Stimulated activated CD8-positive, alpha-beta memory T cell treated with anti-CD3 and anti-CD28 coated beads, Interleukin-12 subunit alpha, Interleukin-12 subunit beta, amount 100 ng/mL, for 24 hours (primary cell): Measurements from ENCODE around the gene MAP7.
"Not testable (repeated sequence)": the region's sequence is repeated elsewhere in the genome, so short reads cannot be mapped to it uniquely, and the experiment has no call there.

ENCODE experiments used
- DNase-seq: peaks from one replicate; pipeline ENCODE4 v3.0.0-alpha.2; 2020; ENCODE audit errors: extremely low read depth

Gene MAP7

DNA sequence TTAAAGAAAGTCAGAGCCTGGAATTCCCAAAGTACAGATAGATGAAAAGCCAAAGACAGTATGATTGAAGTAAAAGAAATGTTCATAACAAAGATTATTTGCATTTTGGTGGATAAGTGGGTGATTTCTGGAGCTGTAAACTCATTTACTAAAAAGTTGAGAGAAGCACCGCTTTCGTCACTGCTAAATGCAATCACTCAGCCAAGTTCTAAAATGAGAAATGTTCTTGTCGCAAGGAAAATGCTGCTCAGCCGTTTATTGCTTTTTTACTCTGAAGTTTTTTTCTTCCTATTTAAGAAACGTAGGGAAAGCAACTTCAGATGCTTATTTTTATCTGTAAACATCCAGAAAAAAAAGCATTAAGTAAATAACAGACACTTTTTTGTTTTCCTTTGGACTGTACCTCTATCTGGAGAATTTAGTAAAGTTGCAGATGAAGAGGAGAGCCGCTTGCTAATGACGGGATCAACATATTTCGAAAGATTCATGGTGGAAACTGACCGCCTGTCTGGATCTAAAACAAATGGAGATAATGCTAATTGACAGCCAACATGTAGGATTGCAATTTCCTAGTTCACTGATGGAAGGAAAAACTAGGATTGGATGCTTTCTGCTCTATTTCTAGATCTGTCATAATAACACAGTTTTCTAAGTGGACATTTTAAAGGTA lies 166.8 kb downstream of the MAP7 start:
- DNase-seq = no peak

DNA sequence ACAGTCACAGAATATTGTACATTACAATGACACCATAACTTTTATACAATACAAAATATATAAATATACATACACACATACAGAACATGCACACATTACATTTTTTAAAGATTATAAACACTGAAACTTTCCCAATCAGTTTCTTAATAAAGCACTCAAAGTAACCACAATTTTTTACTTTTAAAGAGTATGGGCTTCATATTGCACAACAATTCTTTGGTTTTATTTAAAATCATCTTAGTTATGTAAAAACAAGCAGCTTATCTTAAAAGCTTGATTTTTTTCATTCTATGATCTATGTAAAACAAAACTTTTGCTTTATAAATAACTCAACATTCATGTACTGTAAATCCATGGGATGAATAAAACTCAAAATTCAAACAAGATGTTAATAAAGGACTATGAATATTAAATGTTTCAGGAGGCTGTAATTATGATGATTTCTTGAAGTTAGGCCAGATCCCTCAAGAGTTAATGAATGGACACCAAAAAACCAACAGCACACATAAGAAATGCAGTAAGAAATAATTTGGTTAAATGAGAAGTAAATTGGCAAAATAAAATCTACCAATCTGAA lies 167.5 kb downstream of the MAP7 start:
- DNase-seq = no peak

DNA sequence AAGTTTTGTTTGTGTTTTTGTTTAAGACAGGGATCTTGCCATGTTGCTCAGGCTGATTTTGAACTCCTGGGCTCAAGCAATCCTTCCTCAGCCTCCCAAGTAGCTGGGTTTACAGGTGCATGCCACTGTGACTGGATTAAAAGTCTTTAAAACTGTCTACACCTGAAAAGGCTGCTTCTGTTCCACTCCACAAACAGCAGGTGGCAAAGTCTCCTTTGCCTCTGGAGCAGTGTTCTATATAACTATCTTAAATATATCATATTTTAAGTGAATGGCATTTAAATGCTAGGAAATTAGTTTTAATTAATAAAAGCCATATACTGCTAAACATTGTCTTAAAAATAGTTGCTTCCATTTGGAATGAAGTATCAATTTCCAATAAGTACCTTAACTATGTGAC lies 171.3 kb downstream of the MAP7 start:
- no peak for DNase-seq

DNA sequence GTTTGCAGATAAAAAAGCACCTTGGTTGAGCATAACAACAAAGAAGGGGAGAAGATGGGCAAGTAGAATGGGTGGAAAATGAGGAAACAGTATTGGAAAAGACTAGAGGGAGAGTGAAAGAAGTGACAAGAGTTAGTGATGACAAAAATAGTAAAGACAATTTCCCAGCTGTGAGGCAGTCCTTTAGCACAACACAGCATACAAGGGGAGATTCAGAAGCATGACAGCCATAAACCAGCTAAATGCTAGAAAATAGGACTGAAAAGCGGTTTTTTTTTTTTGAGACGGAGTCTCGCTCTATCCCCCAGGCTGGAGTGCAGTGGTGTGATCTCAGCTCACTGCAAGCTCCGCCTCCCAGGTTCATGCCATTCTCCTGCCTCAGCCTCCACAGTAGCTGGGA lies 174.4 kb downstream of the MAP7 start:
- DNase-seq = not testable (repeated sequence)

DNA sequence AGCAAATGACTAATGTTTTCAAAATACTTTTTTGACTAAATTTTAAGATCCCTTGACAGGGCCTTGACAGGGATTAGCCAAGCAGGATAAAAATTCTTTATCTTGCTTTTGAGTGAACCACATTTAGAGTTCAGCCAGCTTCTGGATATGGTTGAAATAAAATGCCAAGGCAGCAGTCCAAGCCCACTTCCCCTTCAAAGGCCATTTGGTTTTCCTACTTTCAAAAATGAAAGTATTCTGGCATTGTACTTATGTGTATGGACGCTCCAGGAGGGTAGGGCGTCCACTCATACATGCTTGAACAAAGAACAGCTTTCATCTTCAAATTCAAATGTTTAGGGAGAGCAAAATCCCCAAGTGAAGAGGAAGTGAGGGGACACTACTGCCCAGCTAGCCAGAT lies 178.3 kb downstream of the MAP7 start:
- no peak for DNase-seq

DNA sequence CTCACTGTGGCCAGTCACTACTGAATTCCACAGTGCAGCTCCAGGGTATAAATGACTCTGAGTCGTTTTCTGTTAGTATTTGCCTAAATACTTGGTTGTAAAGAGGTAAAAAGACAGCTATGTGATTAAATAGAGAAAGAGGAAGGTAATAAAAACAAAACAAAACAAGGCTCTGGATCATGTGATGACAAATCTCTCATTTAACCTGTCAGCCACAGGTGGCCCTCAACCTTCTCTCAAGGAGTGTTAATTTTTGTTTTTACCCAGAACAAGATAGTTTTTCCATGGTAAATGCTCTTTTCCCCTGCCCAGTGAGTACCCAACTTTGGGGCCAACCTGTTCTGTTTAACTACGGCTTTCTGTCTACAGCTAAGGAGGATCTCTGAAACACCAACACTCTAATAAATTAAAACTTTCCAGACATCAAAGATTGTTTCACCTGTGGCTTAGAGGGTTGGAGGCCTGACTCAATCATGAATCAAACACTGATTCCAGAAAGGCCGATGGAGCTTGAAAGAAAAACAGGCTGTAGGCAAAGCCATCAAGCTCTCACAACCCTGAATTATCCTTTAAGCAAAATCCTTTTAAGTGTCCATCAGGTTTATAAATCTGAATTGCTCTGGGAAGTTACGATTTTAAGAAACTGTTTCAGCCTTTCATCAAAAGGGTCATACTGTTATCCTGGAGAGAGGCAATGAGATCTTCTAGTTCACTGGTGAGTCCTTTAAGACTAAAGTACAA lies 179.1 kb downstream of the MAP7 start:
- no peak for DNase-seq

DNA sequence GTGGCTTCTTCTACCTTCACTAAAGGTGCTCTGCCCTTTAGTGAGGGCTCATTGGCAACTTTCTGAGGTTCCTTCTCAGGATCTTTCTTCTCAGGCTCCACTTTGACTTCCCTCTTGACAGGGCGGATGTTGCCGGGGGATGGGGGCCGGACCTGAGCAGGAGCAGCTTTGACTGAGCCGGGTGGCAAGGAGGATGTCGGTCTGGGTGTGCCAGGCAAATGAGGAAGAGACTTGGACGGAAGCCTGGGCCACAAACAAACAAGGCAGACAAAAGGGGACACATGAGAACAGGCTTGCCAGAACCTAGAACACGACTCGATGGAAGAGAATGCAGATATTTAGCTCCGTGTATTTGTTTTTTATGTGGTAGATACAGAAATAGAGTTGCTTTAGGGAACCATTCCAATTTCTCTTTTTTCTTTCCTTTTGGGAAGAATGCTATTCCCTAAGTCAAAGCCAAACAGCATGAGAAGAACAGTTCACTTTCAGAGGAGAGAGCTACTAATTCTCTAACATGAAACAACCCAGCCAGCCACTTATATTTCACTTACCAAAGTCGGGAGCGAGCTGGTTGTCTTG lies 184.4 kb downstream of the MAP7 start:
- no peak for DNase-seq

DNA sequence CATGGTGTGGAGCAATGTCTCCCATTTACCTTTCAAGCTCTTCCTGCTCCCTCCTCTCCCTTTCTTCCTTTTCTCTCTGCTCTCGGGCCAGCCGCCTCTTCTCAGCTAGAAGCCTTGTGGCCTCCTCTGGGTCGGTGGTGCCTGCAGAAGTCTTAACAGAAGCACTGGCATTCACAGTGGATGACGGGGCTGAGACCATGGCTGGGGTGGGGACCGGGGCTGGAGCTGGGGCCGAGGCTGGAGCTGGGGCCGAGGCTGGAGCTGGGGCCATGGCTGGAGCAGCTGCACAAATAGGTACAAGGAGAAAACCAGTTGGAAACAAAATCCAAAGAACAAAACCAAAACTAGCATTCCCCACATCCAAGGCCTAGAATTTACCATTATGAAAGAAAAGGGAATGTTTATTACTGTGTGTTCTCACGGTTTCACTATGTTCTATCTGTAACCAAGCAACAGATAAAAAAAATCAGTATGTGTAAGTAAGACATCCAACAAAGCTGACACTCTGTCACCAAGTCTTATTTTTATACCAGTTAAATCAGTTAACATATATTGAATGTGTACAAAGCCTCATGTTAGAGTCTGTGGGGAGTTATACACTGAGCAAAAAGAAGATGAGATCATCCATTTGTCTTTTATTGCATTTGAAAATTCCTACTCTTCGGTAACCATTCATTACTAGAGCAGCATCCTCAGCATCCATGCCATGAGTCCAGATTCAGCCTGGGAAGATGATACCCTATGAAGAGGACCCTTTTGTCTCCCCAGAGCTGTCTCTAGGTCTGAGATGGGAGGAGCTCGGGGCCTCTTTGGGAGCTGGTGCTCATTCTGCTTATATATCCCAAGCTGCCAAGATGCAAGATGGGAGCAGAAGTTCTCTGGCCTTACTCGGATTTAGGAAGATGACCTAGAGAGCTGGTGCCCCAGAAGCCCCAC lies 187.5 kb downstream of the MAP7 start:
- no peak for DNase-seq

DNA sequence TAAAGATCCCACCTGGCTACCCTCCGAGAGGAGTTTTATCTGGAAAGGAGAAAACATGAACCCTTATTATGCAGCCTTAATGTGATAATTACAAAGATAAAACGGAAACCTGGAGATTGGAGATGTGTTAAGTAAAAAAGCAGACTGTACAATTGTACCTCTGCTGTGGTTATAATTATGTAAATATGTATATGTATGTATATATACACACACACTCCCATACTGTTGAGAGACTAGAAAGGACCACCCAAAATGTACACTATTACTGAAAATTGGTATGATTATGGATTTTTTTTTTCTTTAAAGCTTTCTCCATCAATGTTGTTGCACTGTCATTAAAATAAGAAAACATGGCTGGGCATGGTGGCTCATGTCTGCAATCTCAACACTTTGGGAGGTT lies 188.4 kb downstream of the MAP7 start:
- DNase-seq = no peak

DNA sequence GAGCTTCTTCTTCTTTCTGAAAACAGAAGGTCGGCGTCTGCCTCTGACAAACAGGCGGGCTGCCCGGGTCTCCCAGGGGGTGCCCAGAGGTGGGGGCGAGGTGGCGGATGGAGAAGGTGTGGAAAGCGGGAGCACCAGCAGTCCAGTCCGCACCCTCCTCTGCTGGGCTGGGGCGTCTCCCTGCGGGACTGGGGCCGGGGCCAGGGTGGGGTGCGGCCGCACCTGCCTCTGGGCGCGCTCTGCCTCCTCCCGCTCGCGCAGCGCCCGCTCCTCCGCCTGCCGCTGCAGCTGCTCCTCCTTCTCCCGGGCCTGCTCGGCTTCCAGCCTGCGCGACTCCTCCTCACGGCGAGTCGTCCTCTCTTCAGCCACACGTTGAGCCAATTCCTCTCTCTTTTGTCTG lies 189.4 kb downstream of the MAP7 start:
- no peak for DNase-seq

DNA sequence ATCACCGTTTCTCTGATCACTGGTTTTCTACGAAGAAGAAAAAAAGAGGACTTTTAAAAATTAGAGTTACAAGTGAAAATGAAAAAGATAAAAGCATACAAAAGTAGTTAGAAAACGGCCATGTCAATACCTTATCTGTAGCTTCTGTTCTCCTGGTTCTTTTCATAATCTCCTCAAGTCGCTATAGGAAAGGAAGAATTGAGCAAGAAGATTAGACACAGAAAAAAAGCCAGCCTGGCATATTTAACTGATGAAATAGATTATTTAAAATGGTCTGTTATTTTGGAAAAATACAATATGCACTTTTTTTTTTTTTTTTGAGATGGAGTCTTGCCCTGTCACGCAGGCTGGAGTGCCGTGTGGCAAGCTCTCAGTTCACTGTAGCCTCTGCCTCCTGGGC lies 190.4 kb downstream of the MAP7 start:
- no peak for DNase-seq

DNA sequence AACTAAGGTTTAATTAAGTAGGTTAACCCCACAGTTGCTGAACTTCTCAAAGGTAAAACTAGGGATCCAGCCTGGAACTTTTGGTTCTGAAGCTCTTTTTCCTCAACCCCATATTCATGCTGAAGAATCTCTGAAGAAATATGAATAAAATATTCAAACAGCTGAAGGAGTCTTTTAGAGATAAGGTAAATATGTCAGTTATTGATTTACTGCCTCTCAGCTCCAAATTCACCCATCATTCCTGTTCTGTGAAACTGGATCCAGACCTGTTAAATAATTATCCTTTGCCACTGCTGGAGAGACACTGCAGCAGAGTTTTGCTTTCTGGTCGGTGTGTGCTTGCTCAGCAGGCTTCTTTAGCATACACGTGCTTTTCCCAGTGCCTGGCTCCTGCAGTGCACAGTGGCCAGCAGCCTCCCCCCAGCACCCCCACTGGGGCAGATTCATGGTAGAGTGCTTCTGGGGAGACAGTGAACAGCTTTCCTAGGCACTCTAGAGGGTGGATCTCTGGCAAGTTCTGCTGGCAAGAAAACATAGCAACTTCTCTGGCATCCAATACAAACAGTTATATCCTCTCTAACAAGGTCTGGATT lies 198.6 kb downstream of the MAP7 start:
- no peak for DNase-seq

DNA sequence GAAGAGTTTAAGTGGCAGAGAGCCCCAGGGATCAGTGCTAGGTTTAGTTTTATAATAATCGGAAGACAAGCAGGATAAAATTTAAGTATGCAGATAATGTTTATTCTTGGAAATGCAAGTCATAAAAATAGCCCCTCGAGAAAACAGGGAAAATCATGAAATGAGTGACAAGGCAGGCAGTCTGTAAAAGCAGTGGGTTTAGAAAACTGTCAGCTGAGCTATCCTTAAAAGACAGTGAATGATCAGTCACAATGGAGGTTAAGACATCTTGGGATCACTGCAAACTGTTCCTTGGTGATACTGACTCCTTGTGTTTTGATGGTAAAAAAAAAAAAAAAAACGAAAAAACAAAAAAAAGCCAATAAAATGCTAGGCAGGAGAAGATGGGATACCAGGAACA lies 199.3 kb downstream of the MAP7 start:
- no peak for DNase-seq

DNA sequence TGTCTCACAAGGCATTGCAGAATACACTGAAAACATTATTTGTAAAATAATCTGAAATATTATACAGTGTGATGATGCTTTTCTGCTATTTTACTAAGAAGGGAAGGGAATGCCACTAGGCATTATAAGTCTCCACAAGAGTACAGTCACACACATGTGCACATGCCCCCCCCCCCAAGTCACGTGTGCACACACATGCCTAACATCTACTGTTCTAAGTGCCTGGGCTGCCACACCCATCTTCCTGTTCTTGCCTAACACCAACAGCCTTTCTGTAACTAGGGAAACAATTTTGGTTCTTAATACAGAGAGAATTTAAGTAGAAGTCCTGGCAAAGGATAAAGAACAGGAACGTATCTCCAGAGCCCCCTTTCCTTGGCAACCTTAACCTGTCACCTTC lies 202.4 kb downstream of the MAP7 start:
- no peak for DNase-seq

DNA sequence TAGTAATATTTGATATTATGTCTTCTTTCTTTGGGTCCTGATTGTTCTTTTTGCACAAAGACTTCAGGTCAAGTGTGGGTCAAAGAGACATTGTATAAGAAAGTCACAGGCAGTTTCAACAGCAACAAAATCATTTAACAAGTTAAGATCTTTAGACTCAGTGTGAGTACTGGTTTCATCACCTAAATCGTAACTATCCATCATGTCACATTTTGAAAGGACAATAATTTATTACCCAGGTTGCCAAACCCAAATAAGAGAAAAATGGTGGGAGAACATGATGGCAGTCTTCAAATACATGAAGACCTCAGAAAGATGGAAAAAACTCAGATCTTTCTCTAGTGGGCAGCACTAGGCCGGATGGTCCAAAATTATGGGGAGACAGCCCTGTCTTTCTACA lies 205.1 kb downstream of the MAP7 start:
- no peak for DNase-seq

DNA sequence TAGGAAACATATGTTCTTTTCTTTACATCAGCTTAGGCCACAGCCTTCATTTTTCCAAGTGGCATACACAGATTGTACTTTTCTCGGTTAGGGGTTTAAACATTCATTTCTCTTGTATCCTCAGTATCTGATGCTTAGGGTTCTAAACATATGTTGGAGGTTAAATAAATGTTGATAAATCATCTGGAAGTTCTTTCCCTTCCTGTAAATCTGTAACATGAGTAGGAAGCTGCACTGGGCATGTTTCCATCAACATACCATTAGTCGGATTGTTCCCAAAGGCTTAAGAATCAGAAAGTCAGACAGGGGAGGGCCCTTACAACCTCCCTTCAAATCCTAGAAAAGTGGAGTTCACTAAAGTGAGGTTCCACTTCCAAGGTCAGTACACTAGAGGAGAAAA lies 205.8 kb downstream of the MAP7 start:
- no peak for DNase-seq

DNA sequence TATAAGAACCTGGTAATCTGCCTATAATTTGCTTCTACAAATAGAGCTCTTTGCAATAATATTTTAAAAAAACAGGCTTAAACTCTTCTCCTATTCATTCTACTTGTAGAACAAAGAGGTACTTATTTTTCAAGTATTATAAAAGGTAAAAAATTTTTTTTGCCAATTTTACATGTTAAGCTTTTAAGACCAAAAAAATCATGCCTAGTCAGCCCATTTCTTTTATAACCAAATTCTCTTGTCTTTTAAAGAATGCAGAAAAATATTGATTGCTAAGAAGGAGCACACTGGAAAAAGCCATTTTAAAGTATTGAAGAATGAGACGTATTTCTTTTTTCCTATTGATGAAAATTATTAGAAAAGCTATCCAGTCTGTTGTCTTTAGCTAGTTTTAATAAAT lies 206.5 kb downstream of the MAP7 start:
- DNase-seq = no peak

DNA sequence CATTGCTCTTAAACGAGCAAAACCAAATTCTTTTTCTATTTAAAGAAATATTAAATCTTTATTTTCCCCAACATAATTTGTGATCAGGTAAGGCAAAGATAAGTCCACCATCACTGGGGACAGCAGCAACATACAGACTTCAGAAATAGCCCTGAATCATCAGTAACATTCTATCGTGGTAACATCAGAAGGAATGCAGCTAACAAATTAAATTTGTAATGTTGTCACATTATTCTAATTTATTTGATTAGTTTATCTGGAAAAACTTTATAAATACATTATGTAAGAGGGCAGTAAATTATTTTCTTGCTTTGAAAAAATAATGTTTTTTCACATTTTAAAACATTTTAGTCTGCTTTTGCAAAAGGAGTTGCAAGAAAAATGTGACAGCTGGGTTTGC lies 206.9 kb downstream of the MAP7 start:
- no peak for DNase-seq

DNA sequence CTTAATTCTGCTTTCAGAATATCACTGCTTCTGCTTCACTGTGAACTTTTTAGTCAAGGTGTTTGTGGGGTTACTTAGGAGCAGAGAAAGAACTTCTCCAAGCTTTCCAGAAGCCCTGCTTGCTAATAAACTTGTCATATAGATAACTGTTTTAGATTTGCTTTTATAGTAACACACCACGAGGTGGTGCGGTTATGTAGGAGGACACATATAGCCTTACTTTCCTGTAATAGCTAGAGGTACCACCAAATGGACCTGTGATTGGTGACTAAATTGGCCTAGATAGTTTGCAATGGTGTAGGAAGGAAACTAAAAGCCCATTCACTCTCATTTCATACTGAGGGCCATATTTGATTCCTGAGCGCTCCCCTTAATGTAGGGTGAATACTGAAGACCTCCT lies 208.3 kb downstream of the MAP7 start:
- DNase-seq = no peak

DNA sequence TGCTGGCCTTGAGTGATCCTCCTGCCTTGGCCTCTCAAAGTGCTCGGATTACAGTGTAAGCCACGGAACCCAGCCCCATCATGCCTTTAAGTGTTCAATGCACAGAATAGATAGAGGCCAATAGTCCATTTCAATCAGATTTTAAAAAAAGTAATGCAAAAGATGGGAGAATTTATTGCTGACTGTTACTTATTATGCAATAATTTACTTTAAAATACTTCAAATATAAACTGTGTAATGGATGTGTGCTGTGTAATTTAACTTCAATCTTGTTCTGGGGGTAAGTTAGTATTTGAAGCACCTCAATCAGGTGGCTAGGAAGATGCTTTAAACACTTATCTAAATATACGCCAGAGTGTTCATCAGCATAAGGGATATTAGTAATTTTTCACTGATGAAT lies 208.9 kb downstream of the MAP7 start:
- DNase-seq = no peak

DNA sequence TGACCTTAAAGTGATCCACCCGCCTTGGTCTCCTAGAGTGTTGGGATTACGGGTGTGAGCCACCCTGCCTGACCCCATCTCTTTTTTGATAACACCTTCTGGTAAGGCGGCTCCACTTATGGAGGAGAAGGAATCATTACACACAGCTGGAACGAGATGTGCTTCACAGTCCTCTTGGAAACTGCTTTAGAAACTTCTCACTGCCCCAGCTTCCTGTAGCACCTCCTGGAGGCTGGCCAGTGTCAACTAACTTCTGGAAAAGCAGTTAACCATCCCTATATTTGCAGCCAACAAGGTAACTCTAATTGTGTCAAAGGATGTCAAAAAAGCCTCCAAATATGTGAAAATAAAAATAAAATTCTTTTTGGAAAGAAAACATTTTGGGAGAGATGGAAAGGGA lies 211.7 kb downstream of the MAP7 start:
- no peak for DNase-seq

DNA sequence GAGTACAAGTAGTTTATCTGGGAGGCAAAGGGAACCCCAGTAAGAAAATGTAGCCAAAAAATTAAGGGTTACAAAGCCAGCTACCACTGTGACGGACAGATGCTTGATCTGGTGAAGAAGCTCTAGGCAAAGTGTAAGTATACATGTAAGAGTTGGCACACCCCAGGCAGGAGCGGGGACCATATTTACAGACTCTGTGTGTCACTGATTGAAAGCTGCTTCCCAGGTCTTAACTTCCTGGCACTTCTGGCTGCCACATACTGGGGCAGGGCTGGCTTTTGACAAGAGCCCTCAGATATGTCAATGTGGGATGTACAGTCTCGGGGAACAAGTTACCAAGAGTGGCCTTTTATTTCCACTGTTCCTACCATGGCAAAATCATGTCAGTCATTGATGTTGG lies 212.6 kb downstream of the MAP7 start:
- no peak for DNase-seq
